K562 (cell line): ENCODE measurements around the gene ZNF74. TPM values are rescaled to one million over a fixed set of nuclear protein-coding genes. Genes with fewer than 3 reads are reported as not detected.
A peak's percentile ranks its signal among the peaks of the same experiment; 100 is the strongest.

ENCODE experiments used
- DACH1 ChIP-seq: fragments of 450-650 bp; IDR thresholded peaks from 2 replicates; pipeline ENCODE4 v1.6.1; 2018; ENCODE audit not compliant: partially characterized antibody
- HDAC2 ChIP-seq: fragments of 450-650 bp; IDR thresholded peaks from 2 replicates; pipeline ENCODE4 v1.6.1; 2016; ENCODE audit warnings: mild to moderate bottlenecking
- LEF1 ChIP-seq: fragments of 450-650 bp; IDR thresholded peaks from 2 replicates; pipeline ENCODE4 v1.6.1; 2016; ENCODE audit warnings: mild to moderate bottlenecking
- MAFK ChIP-seq: IDR thresholded peaks from 2 replicates; pipeline ENCODE4 v1.6.1; 2011; ENCODE audit warnings: low read length, improper control_type of control experiment
- RBM15 ChIP-seq: fragments of 200-400 bp; formaldehyde crosslinking; IDR thresholded peaks from 2 replicates; pipeline ENCODE4 v1.6.1; 2018; ENCODE audit warnings: mild to moderate bottlenecking, low read length, moderate library complexity; ENCODE audit not compliant: insufficient read depth
- SAFB ChIP-seq: fragments of 200-400 bp; formaldehyde crosslinking; IDR thresholded peaks from 2 replicates; pipeline ENCODE4 v1.6.1; 2017; ENCODE audit warnings: low read depth, low read length, borderline replicate concordance
- TGIF2 ChIP-seq: sonication (generic); formaldehyde crosslinking; IDR thresholded peaks from 2 replicates; pipeline ENCODE4 v1.8.1; 2022; ENCODE audit warnings: mild to moderate bottlenecking, missing genetic modification reagents, moderate library complexity
- ZBTB1 ChIP-seq: sonication (generic); formaldehyde crosslinking; IDR thresholded peaks from 2 replicates; pipeline ENCODE4 v1.8.1; 2023; ENCODE audit warnings: missing genetic modification reagents, low read depth, mild to moderate bottlenecking, borderline replicate concordance
- ZKSCAN1 ChIP-seq: fragments of 150-350 bp; IDR thresholded peaks from 2 replicates; pipeline ENCODE4 v1.6.1; 2016; ENCODE audit warnings: low read depth, low read length
- ZNF780A ChIP-seq: fragments of 250-450 bp; sonication (Bioruptor Pico); IDR thresholded peaks from 2 replicates; pipeline ENCODE4 v1.5.0; 2021; ENCODE audit warnings: mild to moderate bottlenecking
- ZZZ3 ChIP-seq: fragments of 450-650 bp; IDR thresholded peaks from 2 replicates; pipeline ENCODE4 v1.6.1; 2016; ENCODE audit warnings: antibody characterized with exemption, mild to moderate bottlenecking, moderate library complexity
- polyA plus RNA-seq, 8 experiments: library from polyadenylated mRNA; depleted of rRNA in 4 of 8; stranded (reverse) in 5 of 8; unstranded in 3 of 8; fragments of >200 nt; fragmentation: Nextera tagmentation in 2 of 8; fragmentation: Illumina TruSeq in 1 of 8; extraction: Ambion mirVana in 2 of 8; extraction: Trizol in 1 of 8; gene quantifications; 2 replicates each; pipeline versions ENCODE4 v1.2.1 to v1.2.3, GENCODE V29; 2011 to 2014; ENCODE audit warnings: inconsistent platforms in 1 of 8, missing spikeins in 1 of 8
- total RNA-seq, 7 experiments: library from RNA; depleted of rRNA in 6 of 7; stranded (reverse); fragments of >200 nt in 6 of 7; fragmentation: Illumina TruSeq in 2 of 7; extraction: Trizol in 2 of 7; gene quantifications; 2 replicates each; pipeline versions ENCODE4 v1.2.1 to v1.2.3, GENCODE V29; 2011 to 2021; ENCODE audit warnings: low replicate concordance in 1 of 7
- TF ChIP-seq, protein P1 (sequence below): fragments of 450-650 bp; formaldehyde crosslinking; IDR thresholded peaks from 2 replicates; pipeline ENCODE4 v1.4.0; 2022; ENCODE audit warnings: missing genetic modification characterization
- TF ChIP-seq, protein P2 (sequence below): fragments of 450-650 bp; IDR thresholded peaks from 2 replicates; pipeline ENCODE4 v1.6.1; 2016; ENCODE audit warnings: low read depth
- TF ChIP-seq, protein P3 (sequence below): sonication (generic); formaldehyde crosslinking; IDR thresholded peaks from 2 replicates; pipeline ENCODE4 v1.8.1; 2023; ENCODE audit warnings: mild to moderate bottlenecking, missing genetic modification reagents, moderate library complexity
- TF ChIP-seq, protein P4 (sequence below), 2 experiments: fragments of 450-650 bp in 1 of 2; sonication (generic) in 1 of 2; formaldehyde crosslinking; conservative IDR thresholded peaks; 2 replicates each; pipeline versions ENCODE4 v1.4.0 to v1.8.1; 2020 to 2022; ENCODE audit warnings: mild to moderate bottlenecking in 1 of 2, missing genetic modification reagents in 1 of 2
- TF ChIP-seq, protein P5 (sequence below): fragments of 250-450 bp; sonication (Bioruptor Pico); IDR thresholded peaks from 2 replicates; pipeline ENCODE4 v1.8.0; 2022; ENCODE audit warnings: moderate library complexity, mild to moderate bottlenecking, inconsistent platforms

The ZNF74 gene
- total and polyA plus RNA-seq, 9 of the 15 experiments (the other 6 are each of a cell fraction or from before 2014, with no cell fraction given) = 2.4 to 53.5 (median 31.5) TPM

DNA sequence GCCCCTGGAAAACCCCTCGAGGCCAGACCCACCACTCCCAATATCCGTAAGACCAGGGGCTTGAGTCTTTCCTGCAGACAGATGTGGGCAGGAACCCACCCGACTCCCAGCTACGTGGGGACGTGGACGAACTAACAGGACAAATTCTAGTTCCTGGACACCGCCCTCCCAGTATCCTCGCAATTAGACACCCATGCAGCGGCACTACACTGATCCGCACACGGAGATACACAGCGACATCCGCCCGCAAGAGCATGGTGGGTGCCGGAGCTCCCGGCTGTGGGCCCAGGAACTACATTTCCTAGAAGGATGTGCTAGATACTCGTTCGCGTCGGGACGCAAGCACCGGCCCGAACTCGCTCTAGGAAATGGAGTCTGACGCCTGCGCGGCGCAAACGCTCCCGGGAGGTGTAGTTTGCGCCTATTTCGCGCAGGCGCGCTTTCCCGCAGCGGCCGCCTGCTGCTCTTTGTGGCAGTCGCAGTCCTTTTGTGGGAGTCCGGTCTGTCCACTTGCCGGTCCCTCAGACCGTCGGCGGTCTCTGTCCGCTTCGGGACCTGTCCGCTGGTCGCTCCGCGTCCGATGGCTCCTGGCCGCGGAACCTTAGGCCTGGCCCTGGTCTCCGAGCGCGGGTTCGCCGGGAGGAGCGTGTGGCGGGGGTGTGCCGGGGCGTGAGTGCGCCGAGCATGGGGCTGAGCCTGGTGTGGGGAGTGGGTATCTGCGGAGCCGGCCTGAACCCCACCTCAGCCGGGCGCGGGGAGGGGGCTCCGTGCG, at the start of gene ZNF74 (continued):
- TF ChIP-seq, protein P1, sequence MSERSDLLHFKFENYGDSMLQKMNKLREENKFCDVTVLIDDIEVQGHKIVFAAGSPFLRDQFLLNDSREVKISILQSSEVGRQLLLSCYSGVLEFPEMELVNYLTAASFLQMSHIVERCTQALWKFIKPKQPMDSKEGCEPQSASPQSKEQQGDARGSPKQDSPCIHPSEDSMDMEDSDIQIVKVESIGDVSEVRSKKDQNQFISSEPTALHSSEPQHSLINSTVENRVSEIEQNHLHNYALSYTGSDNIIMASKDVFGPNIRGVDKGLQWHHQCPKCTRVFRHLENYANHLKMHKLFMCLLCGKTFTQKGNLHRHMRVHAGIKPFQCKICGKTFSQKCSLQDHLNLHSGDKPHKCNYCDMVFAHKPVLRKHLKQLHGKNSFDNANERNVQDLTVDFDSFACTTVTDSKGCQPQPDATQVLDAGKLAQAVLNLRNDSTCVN (CRISPR knock-in tag) = peak; percentile 82; the same call in 1 of the 2 replicates
- no peak for TF ChIP-seq ZKSCAN1
- TF ChIP-seq, protein P2, sequence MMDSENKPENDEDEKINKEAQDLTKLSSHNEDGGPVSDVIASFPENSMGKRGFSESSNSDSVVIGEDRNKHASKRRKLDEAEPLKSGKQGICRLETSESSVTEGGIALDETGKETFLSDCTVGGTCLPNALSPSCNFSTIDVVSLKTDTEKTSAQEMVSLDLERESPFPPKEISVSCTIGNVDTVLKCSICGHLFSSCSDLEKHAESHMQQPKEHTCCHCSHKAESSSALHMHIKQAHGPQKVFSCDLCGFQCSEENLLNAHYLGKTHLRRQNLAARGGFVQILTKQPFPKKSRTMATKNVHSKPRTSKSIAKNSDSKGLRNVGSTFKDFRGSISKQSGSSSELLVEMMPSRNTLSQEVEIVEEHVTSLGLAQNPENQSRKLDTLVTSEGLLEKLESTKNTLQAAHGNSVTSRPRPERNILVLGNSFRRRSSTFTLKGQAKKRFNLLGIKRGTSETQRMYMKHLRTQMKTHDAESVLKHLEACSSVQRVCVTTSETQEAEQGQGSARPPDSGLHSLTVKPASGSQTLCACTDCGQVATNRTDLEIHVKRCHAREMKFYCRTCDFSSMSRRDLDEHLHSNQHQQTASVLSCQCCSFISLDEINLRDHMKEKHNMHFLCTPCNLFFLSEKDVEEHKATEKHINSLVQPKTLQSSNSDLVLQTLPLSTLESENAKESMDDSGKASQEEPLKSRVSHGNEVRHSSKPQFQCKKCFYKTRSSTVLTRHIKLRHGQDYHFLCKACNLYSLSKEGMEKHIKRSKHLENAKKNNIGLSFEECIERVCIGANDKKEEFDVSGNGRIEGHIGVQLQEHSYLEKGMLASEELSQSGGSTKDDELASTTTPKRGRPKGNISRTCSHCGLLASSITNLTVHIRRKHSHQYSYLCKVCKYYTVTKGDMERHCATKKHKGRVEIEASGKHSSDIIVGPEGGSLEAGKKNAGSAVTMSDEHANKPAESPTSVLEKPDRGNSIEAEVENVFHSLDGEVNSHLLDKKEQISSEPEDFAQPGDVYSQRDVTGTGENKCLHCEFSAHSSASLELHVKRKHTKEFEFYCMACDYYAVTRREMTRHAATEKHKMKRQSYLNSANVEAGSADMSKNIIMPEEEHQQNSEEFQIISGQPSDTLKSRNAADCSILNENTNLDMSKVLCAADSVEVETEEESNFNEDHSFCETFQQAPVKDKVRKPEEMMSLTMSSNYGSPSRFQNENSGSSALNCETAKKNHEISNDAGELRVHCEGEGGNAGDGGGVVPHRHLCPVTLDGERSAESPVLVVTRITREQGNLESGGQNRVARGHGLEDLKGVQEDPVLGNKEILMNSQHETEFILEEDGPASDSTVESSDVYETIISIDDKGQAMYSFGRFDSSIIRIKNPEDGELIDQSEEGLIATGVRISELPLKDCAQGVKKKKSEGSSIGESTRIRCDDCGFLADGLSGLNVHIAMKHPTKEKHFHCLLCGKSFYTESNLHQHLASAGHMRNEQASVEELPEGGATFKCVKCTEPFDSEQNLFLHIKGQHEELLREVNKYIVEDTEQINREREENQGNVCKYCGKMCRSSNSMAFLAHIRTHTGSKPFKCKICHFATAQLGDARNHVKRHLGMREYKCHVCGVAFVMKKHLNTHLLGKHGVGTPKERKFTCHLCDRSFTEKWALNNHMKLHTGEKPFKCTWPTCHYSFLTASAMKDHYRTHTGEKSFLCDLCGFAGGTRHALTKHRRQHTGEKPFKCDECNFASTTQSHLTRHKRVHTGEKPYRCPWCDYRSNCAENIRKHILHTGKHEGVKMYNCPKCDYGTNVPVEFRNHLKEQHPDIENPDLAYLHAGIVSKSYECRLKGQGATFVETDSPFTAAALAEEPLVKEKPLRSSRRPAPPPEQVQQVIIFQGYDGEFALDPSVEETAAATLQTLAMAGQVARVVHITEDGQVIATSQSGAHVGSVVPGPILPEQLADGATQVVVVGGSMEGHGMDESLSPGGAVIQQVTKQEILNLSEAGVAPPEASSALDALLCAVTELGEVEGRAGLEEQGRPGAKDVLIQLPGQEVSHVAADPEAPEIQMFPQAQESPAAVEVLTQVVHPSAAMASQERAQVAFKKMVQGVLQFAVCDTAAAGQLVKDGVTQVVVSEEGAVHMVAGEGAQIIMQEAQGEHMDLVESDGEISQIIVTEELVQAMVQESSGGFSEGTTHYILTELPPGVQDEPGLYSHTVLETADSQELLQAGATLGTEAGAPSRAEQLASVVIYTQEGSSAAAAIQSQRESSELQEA = no peak
- TF ChIP-seq HDAC2 = no peak
- TF ChIP-seq MAFK = peak; percentile 43
- peak; percentile 75; the same call in 1 of the 2 replicates for TF ChIP-seq SAFB
- TF ChIP-seq ZNF780A (CRISPR knock-in tag) = no peak
- no peak for TF ChIP-seq DACH1
- TF ChIP-seq TGIF2 (CRISPR knock-in tag) = no peak
- TF ChIP-seq, protein P3, sequence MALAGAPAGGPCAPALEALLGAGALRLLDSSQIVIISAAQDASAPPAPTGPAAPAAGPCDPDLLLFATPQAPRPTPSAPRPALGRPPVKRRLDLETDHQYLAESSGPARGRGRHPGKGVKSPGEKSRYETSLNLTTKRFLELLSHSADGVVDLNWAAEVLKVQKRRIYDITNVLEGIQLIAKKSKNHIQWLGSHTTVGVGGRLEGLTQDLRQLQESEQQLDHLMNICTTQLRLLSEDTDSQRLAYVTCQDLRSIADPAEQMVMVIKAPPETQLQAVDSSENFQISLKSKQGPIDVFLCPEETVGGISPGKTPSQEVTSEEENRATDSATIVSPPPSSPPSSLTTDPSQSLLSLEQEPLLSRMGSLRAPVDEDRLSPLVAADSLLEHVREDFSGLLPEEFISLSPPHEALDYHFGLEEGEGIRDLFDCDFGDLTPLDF (CRISPR knock-in tag) = peak; percentile 98
- no peak for TF ChIP-seq LEF1
- TF ChIP-seq RBM15 = no peak
- TF ChIP-seq ZBTB1 (CRISPR knock-in tag) = no peak
- TF ChIP-seq, protein P4, sequence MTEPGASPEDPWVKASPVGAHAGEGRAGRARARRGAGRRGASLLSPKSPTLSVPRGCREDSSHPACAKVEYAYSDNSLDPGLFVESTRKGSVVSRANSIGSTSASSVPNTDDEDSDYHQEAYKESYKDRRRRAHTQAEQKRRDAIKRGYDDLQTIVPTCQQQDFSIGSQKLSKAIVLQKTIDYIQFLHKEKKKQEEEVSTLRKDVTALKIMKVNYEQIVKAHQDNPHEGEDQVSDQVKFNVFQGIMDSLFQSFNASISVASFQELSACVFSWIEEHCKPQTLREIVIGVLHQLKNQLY (CRISPR knock-in tag; conservative IDR thresholded peaks at IDR 0.05) = peak in 1 of 2 experiments; percentile 95; a peak in 3 of 4 replicates
- TF ChIP-seq ZZZ3 = no peak
- TF ChIP-seq, protein P5, sequence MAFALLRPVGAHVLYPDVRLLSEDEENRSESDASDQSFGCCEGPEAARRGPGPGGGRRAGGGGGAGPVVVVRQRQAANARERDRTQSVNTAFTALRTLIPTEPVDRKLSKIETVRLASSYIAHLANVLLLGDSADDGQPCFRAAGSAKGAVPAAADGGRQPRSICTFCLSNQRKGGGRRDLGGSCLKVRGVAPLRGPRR (CRISPR knock-in tag) = no peak
